RWPE1 (cell line): ENCODE measurements around the gene HDAC4.

Experiments used
- CTCF ChIA-PET: fragments of 350-600 bp; sonication (Branson Sonifier 250); formaldehyde crosslinking; extraction: SDS; loops from one replicate; lab custom pipeline; 2021; lab: Yijun Ruan, JAX
- POLR2A ChIA-PET: fragments of 400-600 bp; formaldehyde crosslinking; extraction: SDS; loops from one replicate; lab custom pipeline; 2020; ENCODE audit warnings: antibody characterized with exemption; ENCODE audit not compliant: low non-redundant PET; lab: Yijun Ruan, JAX
- DNase-seq: peaks from one replicate; pipeline ENCODE4 v3.0.0; 2012; ENCODE audit warnings: low spot score
- H3K27ac ChIP-seq: fragments of 450-650 bp; 2 replicates; pipeline ENCODE4 v1.5.1; 2017
- TF ChIP-seq, protein P1 (sequence below): fragments of 450-650 bp; conservative IDR thresholded peaks from 2 replicates; pipeline ENCODE4 v1.5.1; 2017; ENCODE audit warnings: low read depth, mild to moderate bottlenecking

Gene HDAC4

DNA sequence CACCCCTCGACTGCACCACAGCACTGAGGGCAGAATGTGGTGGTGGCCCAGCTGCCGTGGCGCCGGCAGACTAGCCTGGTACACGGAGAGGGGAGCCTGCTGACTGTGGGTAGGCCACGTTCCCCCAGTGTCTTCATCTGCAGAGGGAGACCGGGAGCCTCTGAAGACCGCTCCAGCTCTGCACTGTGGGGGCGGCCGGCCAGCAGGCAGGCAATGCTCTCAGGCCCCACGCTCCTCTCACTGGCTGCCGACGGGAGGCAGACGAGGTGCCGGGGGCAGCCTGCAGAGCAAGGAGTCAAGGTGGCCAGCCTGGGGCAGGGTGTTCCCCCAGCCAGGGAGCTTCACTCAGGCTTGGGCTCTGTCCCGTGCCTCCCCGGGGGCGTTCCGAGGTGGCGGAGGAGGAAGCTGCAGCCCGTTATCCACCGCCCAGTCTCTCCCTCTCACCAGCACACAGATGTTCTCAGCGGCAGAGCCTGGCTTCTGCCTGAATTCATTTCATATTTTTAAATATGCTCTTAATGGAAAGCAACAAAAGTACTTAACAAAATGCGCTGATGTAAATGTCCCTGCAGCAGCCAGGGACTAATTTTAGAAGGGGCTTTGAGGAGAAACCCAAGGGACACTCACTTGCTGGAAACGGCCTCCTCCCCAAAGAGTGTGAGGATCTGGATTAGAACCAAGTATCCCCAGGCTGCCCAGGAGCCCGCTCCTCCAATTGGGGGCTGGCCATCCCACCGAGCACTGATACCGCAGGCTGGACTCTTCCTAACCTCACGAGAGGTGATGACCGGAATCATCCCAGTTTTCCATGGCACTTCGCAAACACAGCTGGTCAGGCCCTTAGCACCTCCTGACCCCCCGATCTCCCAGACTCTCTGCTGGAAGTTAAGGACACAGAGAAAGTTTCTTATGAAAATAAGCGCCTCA lies 87.8 kb downstream of the HDAC4 start:
- no peak for DNase-seq
- TF ChIP-seq, protein P1, sequence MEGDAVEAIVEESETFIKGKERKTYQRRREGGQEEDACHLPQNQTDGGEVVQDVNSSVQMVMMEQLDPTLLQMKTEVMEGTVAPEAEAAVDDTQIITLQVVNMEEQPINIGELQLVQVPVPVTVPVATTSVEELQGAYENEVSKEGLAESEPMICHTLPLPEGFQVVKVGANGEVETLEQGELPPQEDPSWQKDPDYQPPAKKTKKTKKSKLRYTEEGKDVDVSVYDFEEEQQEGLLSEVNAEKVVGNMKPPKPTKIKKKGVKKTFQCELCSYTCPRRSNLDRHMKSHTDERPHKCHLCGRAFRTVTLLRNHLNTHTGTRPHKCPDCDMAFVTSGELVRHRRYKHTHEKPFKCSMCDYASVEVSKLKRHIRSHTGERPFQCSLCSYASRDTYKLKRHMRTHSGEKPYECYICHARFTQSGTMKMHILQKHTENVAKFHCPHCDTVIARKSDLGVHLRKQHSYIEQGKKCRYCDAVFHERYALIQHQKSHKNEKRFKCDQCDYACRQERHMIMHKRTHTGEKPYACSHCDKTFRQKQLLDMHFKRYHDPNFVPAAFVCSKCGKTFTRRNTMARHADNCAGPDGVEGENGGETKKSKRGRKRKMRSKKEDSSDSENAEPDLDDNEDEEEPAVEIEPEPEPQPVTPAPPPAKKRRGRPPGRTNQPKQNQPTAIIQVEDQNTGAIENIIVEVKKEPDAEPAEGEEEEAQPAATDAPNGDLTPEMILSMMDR, result no peak
- POLR2A ChIA-PET, result no interaction called here
- CTCF ChIA-PET, result no interaction called here
- no peak overlapping the region for H3K27ac ChIP-seq

DNA sequence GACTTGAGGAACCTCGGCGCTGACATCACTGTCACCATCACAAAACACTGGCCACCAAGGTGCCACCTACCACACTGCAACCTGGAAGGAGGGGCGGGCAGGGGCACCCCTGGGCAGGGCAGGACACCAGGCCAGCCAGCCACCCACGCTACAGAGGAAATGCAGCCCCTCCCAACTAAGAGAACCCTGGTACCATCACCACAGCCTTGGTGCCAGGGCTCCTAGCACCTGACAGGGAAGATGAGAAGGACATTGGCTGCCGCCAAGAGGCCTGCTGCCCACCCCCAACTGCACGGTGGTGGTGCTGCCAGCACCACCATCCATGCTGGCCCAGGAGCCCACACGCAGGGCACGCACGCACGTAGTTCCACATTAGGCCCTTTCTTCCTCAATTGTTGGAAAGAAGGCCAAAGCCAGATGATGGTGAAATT lies 88.7 kb downstream of the HDAC4 start:
- ChIA-PET CTCF (no interaction called here), POLR2A (no interaction called here)
- DNase-seq, result no peak
- no peak overlapping the region for H3K27ac ChIP-seq
- TF ChIP-seq, protein P1, result no peak

DNA sequence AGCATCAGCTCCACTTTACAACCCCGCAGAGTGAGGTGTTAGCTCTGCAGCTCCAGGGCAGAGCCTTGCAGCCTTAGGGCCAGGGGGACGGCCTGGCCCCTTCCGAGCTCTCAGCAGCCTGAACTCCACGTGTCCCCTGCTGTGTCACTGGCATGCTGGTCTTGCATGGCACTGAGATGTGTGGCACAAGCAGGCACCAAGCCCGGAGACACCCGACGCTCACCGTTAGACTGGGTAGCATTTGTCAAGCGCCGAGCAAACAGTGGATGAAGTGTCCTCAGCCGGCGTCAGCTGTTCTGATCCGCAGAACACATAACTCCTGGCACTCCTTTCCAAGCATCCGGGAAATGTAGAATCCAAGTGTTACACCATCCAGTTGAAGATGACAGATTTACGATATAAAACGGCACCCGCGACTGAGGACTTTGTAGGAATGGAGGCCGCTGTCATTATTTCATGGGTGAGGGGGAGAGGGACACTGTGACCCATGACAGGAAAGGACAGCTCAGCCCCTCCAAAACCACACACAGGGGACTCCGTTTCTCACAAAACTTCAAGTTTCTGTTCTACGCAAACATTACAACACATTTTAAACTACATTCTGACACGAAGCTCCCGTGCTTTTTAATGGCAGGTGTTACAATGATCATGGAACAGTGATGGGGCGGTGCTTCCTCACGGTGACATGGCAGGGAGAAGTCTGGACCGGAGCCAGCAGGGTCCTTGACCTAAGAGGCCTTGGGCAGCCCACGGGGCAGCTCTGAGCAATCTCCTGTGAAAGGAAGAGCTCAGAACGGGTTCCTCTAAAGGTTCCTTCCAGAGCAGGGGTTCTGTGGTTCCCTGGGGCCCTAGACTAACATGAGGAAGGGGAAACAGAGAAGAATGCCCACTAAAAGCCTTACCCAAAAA lies 89.4 kb downstream of the HDAC4 start:
- DNase-seq, result no peak
- ChIA-PET CTCF (no interaction called here), POLR2A (no interaction called here)
- no peak overlapping the region for H3K27ac ChIP-seq
- TF ChIP-seq, protein P1, result no peak

DNA sequence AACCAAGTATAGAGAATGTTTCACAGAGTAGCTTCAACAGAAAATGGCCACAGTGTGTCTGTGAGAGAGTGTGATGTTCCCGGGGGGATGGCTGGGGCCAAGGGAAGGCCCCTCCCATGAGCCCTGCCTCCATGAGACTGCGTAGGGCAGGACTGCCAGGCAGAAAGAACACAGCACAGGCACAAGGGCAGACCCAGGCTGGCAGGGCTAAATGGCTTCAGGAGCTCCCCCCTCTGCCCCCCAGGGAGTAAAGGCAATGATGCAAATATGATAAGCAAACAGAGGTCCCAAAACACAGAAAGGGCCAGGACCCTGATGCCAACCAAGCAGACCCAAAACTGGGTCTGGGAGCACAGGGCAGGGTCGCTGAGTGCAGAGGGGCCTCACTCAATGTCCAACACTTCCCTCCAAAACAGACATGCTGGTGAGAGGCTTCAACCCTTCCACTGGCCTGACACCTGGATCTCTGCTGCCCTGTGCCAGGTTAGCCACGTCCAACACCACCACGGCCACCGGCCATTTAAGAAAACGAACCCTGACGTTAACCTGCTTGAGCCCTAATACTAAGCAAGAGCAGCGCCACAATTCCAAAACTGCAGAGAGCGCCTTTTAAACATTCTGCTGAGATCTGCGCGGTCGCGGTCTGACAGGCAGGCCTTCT lies 90.3 kb downstream of the HDAC4 start:
- TF ChIP-seq, protein P1, result no peak
- no peak overlapping the region for H3K27ac ChIP-seq
- POLR2A ChIA-PET, result no interaction called here
- no peak for DNase-seq
- CTCF ChIA-PET, result no interaction called here

DNA sequence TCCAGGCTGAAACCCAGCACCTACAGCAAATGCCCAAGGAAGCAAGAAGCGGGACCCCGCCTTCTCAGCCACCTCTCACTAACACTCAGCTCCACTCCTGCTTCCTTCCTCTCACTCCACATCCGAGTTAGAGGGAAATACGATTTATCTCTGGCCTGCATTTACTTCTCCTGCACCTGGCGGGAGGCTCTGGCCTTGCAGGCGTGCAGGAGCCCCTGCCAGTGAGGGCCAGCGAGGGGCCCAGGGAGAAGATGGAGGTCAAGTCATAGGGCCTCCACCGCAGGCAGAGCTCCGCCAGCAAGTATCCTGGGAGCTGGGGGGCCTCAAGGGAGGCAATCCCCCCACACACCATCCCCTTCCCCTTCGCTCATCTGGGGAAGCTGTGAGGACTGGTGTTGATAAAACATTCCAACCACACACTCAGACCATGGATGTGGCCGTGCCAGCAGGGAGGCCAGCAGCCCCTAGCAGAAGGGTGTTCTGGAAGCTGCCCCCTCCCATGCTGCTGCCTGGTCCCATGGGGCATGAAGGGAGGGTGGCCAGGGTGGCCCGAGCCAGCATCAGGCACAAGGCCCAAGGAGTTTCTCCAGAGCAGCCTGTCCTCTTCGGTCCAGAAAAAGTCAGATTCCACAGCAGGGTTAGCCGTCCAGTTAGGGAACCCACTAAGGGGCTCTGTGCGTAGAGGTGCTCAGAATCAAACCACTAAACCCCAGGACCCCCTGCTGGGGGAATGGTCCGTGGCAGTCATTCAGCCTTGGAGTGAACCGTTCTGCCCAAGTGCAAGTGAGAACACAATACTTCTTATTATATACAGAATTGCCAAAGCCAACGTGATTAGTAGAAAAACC lies 91.2 kb downstream of the HDAC4 start:
- ChIA-PET CTCF (no interaction called here), POLR2A (no interaction called here)
- H3K27ac ChIP-seq, result no peak overlapping the region
- no peak for DNase-seq
- TF ChIP-seq, protein P1, result no peak
